ENCODE measurements around the gene SCARB1. TPM values are rescaled to one million over a fixed set of nuclear protein-coding genes. Genes with fewer than 3 reads are reported as not detected.
"Not testable (repeated sequence)": the region's sequence is repeated elsewhere in the genome, so short reads cannot be mapped to it uniquely, and the experiment has no call there.

The SCARB1 gene, protein sequence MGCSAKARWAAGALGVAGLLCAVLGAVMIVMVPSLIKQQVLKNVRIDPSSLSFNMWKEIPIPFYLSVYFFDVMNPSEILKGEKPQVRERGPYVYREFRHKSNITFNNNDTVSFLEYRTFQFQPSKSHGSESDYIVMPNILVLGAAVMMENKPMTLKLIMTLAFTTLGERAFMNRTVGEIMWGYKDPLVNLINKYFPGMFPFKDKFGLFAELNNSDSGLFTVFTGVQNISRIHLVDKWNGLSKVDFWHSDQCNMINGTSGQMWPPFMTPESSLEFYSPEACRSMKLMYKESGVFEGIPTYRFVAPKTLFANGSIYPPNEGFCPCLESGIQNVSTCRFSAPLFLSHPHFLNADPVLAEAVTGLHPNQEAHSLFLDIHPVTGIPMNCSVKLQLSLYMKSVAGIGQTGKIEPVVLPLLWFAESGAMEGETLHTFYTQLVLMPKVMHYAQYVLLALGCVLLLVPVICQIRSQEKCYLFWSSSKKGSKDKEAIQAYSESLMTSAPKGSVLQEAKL
- 102 and 105 TPM in 2 replicates for polyA plus RNA-seq (2013)

DNA sequence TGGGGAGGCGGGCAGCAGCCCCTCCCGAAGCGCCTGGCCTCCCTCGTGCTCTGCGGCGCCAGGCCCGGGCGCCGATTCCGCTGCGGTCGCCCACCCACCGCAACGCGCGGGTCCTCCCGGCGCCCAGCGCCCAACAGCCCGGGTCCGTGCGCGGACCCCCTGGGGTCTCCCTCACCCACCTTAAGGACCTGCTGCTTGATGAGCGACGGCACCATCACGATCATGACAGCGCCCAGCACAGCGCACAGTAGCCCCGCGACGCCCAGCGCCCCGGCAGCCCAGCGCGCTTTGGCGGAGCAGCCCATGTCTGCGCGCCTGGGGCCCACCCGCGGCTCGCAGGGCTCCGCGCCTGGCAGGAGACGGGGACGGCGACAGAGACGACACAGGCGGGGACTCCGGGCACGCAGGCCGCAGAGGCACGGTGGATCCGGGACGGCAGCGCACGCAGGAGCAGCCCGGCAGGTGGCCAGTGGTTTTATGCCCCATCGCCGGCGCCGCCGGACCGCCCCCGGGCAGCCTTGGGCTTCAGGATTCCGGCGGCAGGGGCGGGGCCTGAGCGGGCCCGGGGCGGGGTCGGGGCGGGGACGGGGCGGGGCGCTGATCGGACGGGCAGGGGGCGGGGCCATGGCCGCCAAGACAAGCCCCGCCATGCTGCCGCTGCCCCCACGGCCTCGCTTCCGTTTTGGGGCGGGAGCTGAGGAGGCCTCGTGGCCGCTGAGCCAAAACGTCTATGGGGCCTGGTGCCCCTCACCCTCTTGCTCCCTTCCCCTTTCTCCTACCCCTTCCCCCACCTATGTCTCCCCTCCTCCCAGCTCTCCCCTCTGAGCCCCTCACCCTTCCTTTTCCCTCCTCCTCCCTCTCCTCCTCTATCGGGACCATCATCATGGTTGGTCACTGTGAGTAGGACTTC lies at the start of gene SCARB1:
Gene SCARB1 (minus strand): TSS at position 449 of the 910 bp plus-strand sequence. CDS start 144 bp downstream, at position 305.
- H3K36me3 ChIP-seq (ENCODE audit: control insufficient read depth in 1 of 2, insufficient read depth in 2 of 2, low read length in 2 of 2), result no peaks in the 10 kb centered on the region
- H2BK5ac ChIP-seq (ENCODE audit: low read depth, low read length, poor library complexity), result peak within 1 kb of the TSS; percentile 66
- H3K4me1 ChIP-seq (ENCODE audit: control insufficient read depth in 1 of 2, insufficient read depth in 2 of 2, low read length in 2 of 2), result peaks cover 6 to 15% of the 10 kb centered on the region in 2 experiments
- peak within 1 kb of the TSS; percentile 97 for H3K18ac ChIP-seq (ENCODE audit: low read length)
- H3K4me3 ChIP-seq (ENCODE audit: low read depth, low read length), result peak within 1 kb of the TSS; percentile 77
- peak within 1 kb of the TSS; percentile 73 for H3K4ac ChIP-seq (ENCODE audit: low read depth, low read length)
- no CpG with 5 or more reads among the region's 89 CpGs for WGBS (ENCODE audit: extremely low coverage, insufficient coverage, insufficient read length)
- H3K27ac ChIP-seq (ENCODE audit: low read depth, low read length), result no peak within 1 kb of the TSS
- DNase-seq, result peak; percentile 76 to 91
- H3K4me2 ChIP-seq (ENCODE audit: low read length), result peak within 1 kb of the TSS; percentile 85
- no peaks in the 10 kb centered on the region for H3K9me3 ChIP-seq (ENCODE audit: insufficient read depth, low read depth, low read length)
- H2BK12ac ChIP-seq (ENCODE audit: low read length), result peak within 1 kb of the TSS; percentile 82
- peaks cover 8% of the 10 kb centered on the region for H3K79me2 ChIP-seq (ENCODE audit: control insufficient read depth, insufficient read depth, low read length, poor library complexity)
- peak within 1 kb of the TSS; percentile 87 for H2BK120ac ChIP-seq (ENCODE audit: insufficient read depth, low read length, poor library complexity)
- peaks cover 12% of the 10 kb centered on the region for H3K79me1 ChIP-seq (ENCODE audit: low read length)
- H3K23ac ChIP-seq (ENCODE audit: low read length), result no peak within 1 kb of the TSS
- H3K14ac ChIP-seq (ENCODE audit: low read length), result peak within 1 kb of the TSS; percentile 90
- peak within 1 kb of the TSS; percentile 91 for H4K8ac ChIP-seq (ENCODE audit: low read depth, low read length)
- H2AK5ac ChIP-seq (ENCODE audit: low read length), result peak within 1 kb of the TSS; percentile 62
- H4K12ac ChIP-seq (ENCODE audit: low read depth, low read length), result peak within 1 kb of the TSS; percentile 83
- H4K91ac ChIP-seq (ENCODE audit: low read depth, low read length), result peak within 1 kb of the TSS; percentile 94
- H2AFZ ChIP-seq (ENCODE audit: insufficient read depth, low read length, poor library complexity), result peak within 1 kb of the TSS; percentile 81
- H3K9ac ChIP-seq (ENCODE audit: low read length), result peak within 1 kb of the TSS; percentile 7
- no peaks in the 10 kb centered on the region for H3K27me3 ChIP-seq (ENCODE audit: insufficient read depth, low read length)

DNA sequence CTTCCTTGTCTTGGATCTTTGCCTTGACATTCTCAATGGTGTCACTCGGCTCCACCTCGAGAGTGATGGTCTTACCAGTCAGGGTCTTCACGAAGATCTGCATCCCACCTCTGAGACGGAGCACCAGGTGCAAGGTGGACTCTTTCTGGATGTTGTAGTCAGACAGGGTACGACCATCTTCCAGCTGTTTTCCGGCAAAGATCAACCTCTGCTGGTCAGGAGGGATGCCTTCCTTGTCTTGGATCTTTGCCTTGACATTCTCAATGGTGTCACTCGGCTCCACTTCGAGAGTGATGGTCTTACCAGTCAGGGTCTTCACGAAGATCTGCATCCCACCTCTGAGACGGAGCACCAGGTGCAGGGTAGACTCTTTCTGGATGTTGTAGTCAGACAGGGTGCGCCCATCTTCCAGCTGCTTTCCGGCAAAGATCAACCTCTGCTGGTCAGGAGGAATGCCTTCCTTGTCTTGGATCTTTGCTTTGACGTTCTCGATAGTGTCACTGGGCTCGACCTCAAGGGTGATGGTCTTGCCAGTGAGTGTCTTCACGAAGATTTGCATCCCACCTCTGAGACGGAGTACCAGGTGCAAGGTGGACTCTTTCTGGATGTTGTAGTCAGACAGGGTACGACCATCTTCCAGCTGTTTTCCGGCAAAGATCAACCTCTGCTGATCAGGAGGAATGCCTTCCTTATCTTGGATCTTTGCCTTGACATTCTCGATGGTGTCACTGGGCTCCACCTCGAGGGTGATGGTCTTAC lies 49.0 kb upstream of the SCARB1 start:
- Histone ChIP-seq H3K79me2 (ENCODE audit: control insufficient read depth, insufficient read depth, low read length, poor library complexity) (peaks cover 16% of the 10 kb centered on the region), H3K4me2 (ENCODE audit: low read length) (peak overlapping the region; percentile 65), H3K4ac (ENCODE audit: low read depth, low read length) (peak overlapping the region; percentile 96), H3K36me3 (ENCODE audit: control insufficient read depth in 1 of 2, insufficient read depth in 2 of 2, low read length in 2 of 2) (peaks cover 18 to 21% of the 10 kb centered on the region in 2 experiments), H3K79me1 (ENCODE audit: low read length) (peaks cover 25% of the 10 kb centered on the region)
- not testable (repeated sequence) for H3K4me1 ChIP-seq (ENCODE audit: control insufficient read depth in 1 of 2, insufficient read depth in 2 of 2, low read length in 2 of 2); H3K4me3 ChIP-seq (ENCODE audit: low read depth, low read length); H2AFZ ChIP-seq (ENCODE audit: insufficient read depth, low read length, poor library complexity); H4K8ac ChIP-seq (ENCODE audit: low read depth, low read length); H3K27ac ChIP-seq (ENCODE audit: low read depth, low read length); H3K9me3 ChIP-seq (ENCODE audit: insufficient read depth, low read depth, low read length); H3K27me3 ChIP-seq (ENCODE audit: insufficient read depth, low read length); H2BK120ac ChIP-seq (ENCODE audit: insufficient read depth, low read length, poor library complexity); H3K18ac ChIP-seq (ENCODE audit: low read length); H3K23ac ChIP-seq (ENCODE audit: low read length); H4K91ac ChIP-seq (ENCODE audit: low read depth, low read length); H4K12ac ChIP-seq (ENCODE audit: low read depth, low read length); H3K14ac ChIP-seq (ENCODE audit: low read length); H2AK5ac ChIP-seq (ENCODE audit: low read length); H3K9ac ChIP-seq (ENCODE audit: low read length); H2BK5ac ChIP-seq (ENCODE audit: low read depth, low read length, poor library complexity); H2BK12ac ChIP-seq (ENCODE audit: low read length)
- WGBS (ENCODE audit: extremely low coverage, insufficient coverage, insufficient read length), result no CpG with 5 or more reads among the region's 21 CpGs
- DNase-seq, result peak in 1 of 2 donors; percentile 14

DNA sequence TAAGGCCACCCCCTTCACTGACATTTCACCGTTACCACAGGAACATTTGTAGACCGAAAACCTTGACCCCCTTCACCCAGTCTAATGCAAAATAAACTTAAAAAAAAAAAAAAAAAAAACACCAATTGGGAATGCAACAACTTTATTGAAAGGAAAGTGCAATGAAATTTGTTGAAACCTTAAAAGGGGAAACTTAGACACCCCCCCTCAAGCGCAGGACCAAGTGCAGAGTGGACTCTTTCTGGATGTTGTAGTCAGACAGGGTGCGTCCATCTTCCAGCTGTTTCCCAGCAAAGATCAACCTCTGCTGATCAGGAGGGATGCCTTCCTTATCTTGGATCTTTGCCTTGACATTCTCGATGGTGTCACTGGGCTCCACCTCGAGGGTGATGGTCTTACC lies 47.9 kb upstream of the SCARB1 start:
- H2AFZ ChIP-seq (ENCODE audit: insufficient read depth, low read length, poor library complexity); H3K18ac ChIP-seq (ENCODE audit: low read length); H2BK5ac ChIP-seq (ENCODE audit: low read depth, low read length, poor library complexity); H4K8ac ChIP-seq (ENCODE audit: low read depth, low read length); H2BK120ac ChIP-seq (ENCODE audit: insufficient read depth, low read length, poor library complexity); H3K27ac ChIP-seq (ENCODE audit: low read depth, low read length); H2BK12ac ChIP-seq (ENCODE audit: low read length); H4K91ac ChIP-seq (ENCODE audit: low read depth, low read length); H3K4me1 ChIP-seq (ENCODE audit: control insufficient read depth in 1 of 2, insufficient read depth in 2 of 2, low read length in 2 of 2); H3K4ac ChIP-seq (ENCODE audit: low read depth, low read length); H3K9me3 ChIP-seq (ENCODE audit: insufficient read depth, low read depth, low read length); H3K4me3 ChIP-seq (ENCODE audit: low read depth, low read length); H2AK5ac ChIP-seq (ENCODE audit: low read length); H3K9ac ChIP-seq (ENCODE audit: low read length); H3K23ac ChIP-seq (ENCODE audit: low read length); H3K27me3 ChIP-seq (ENCODE audit: insufficient read depth, low read length); H3K14ac ChIP-seq (ENCODE audit: low read length); H4K12ac ChIP-seq (ENCODE audit: low read depth, low read length): not testable (repeated sequence)
- Histone ChIP-seq H3K4me2 (ENCODE audit: low read length) (peak overlapping the region; percentile 33), H3K36me3 (ENCODE audit: control insufficient read depth in 1 of 2, insufficient read depth in 2 of 2, low read length in 2 of 2) (peaks cover 18 to 21% of the 10 kb centered on the region in 2 experiments), H3K79me2 (ENCODE audit: control insufficient read depth, insufficient read depth, low read length, poor library complexity) (peaks cover 16% of the 10 kb centered on the region), H3K79me1 (ENCODE audit: low read length) (peaks cover 17% of the 10 kb centered on the region)
- peak in 1 of 2 donors; percentile 54 for DNase-seq
- no CpG with 5 or more reads among the region's 6 CpGs for WGBS (ENCODE audit: extremely low coverage, insufficient coverage, insufficient read length)
